ENCODE results near the gene SLCO1A2. TPM values are rescaled to one million over a fixed set of nuclear protein-coding genes. Genes with fewer than 3 reads are reported as not detected.

SLCO1A2 gene
- polyA plus RNA-seq, 3 donors: not detected

DNA sequence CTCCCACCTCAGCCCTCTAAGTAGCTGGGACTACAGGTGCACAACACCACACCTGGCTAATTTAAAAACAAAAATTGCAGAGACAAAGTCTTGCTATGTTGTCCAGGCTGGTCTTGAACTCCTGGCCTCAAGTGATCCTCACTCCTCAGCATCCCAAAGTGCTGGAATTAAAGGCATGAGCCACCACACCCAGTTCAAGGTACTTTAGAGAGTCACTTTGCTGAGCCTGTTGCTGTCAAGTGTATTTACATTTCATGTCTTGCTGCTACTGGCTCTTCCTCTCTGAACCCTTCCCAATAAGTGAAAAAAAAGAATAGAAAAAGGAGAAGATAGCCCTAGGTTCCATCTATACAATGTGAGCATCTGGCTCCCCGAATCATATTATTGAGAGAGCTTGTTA is 38.4 kb downstream of the SLCO1A2 start:
- Histone ChIP-seq H3K9me3 (replicated peaks in 1 of 2; ENCODE audit: control insufficient read depth in 1 of 2, insufficient read depth in 1 of 2, low read length in 2 of 2) (no peaks in the 10 kb centered on the region), H3K27me3 (ENCODE audit: control insufficient read depth in 2 of 2, insufficient read depth in 2 of 2, low read length in 2 of 2) (no peaks in the 10 kb centered on the region), H3K4me3 (replicated peaks in 1 of 3; ENCODE audit: low read depth in 2 of 3, low read length in 3 of 3) (no peak overlapping the region), H4K20me1 (ENCODE audit: insufficient read depth, low read length) (no peaks in the 10 kb centered on the region), H3K79me2 (ENCODE audit: insufficient read depth, low read length) (no peaks in the 10 kb centered on the region), H3K36me3 (replicated peaks in 1 of 2; ENCODE audit: control insufficient read depth in 1 of 2, insufficient read depth in 2 of 2, low read length in 2 of 2) (no peaks in the 10 kb centered on the region), H3K27ac (ENCODE audit: low read depth in 1 of 2, low read length in 2 of 2) (no peak overlapping the region), H3K4me2 (replicated peaks; ENCODE audit: extremely low read depth, low read length, poor library complexity, severe bottlenecking) (no peak overlapping the region), H2AFZ (ENCODE audit: insufficient read depth, low read depth, low read length, poor library complexity, severe bottlenecking) (no peak overlapping the region), H3K9ac (ENCODE audit: insufficient read depth, low read length, poor library complexity, severe bottlenecking) (no peak overlapping the region), H3K4me1 (ENCODE audit: control insufficient read depth in 1 of 2, insufficient read depth in 2 of 2, low read length in 2 of 2) (peaks cover 3 to 8% of the 10 kb centered on the region in 2 donors)
- H3K36me3 Mint-ChIP-seq: no peaks in the 10 kb centered on the region
- no peak overlapping the region for H3K4me3 Mint-ChIP-seq
- intact Hi-C loops (cut with micrococcal nuclease): no loop called here
- H3K27ac Mint-ChIP-seq: peak overlapping the region in 1 of 7 donors; percentile 7
- peaks cover 12% of the 10 kb centered on the region for H3K4me1 Mint-ChIP-seq
- no peak for TF ChIP-seq CTCF (IDR thresholded peaks at IDR 0.05)
- H3K9me3 Mint-ChIP-seq: peaks cover 0 to 3% (median 0%) of the 10 kb centered on the region in 7 donors
- DNase-seq: no peak
- H3K27me3 Mint-ChIP-seq (ENCODE audit: low read depth in 3 of 3): peaks cover 0 to 4% (median 0%) of the 10 kb centered on the region in 3 donors
- WGBS (ENCODE audit: insufficient coverage): no CpG with 5 or more reads among the region's 1 CpG

DNA sequence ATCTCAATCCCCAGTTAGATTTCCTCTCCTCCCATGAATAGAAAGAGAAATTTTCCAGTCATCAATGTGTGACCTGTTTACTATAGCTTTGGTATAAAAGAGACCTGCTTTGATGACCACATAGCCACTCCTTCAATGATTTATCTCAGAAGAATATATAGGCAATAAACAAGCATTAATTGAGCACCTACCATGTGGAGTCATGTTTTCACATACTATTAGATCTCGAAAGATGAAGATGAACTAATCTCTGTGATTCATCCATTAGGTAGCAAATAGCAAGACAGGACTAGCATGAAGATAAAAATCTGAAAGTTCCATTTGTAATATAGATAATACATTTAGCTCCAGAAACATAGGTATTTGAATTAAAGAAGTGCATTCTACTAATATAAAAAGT is 40.5 kb downstream of the SLCO1A2 start:
- DNase-seq: no peak
- Histone ChIP-seq H3K27me3 (ENCODE audit: control insufficient read depth in 2 of 2, insufficient read depth in 2 of 2, low read length in 2 of 2) (no peaks in the 10 kb centered on the region), H3K4me1 (ENCODE audit: control insufficient read depth in 1 of 2, insufficient read depth in 2 of 2, low read length in 2 of 2) (no peaks in the 10 kb centered on the region), H3K4me2 (replicated peaks; ENCODE audit: extremely low read depth, low read length, poor library complexity, severe bottlenecking) (no peak overlapping the region), H3K79me2 (ENCODE audit: insufficient read depth, low read length) (no peaks in the 10 kb centered on the region), H4K20me1 (ENCODE audit: insufficient read depth, low read length) (no peaks in the 10 kb centered on the region), H2AFZ (ENCODE audit: insufficient read depth, low read depth, low read length, poor library complexity, severe bottlenecking) (no peak overlapping the region), H3K9ac (ENCODE audit: insufficient read depth, low read length, poor library complexity, severe bottlenecking) (no peak overlapping the region), H3K27ac (ENCODE audit: low read depth in 1 of 2, low read length in 2 of 2) (no peak overlapping the region), H3K4me3 (replicated peaks in 1 of 3; ENCODE audit: low read depth in 2 of 3, low read length in 3 of 3) (no peak overlapping the region), H3K9me3 (replicated peaks in 1 of 2; ENCODE audit: control insufficient read depth in 1 of 2, insufficient read depth in 1 of 2, low read length in 2 of 2) (no peaks in the 10 kb centered on the region), H3K36me3 (replicated peaks in 1 of 2; ENCODE audit: control insufficient read depth in 1 of 2, insufficient read depth in 2 of 2, low read length in 2 of 2) (no peaks in the 10 kb centered on the region)
- no CpG with 5 or more reads among the region's 1 CpG for WGBS (ENCODE audit: insufficient coverage)
- H3K36me3 Mint-ChIP-seq: no peaks in the 10 kb centered on the region
- no peak overlapping the region for H3K27ac Mint-ChIP-seq
- intact Hi-C loops (cut with micrococcal nuclease): no loop called here
- H3K27me3 Mint-ChIP-seq (ENCODE audit: low read depth in 3 of 3): peaks cover 0 to 4% (median 0%) of the 10 kb centered on the region in 3 donors
- peaks cover 2% of the 10 kb centered on the region for H3K4me1 Mint-ChIP-seq
- H3K4me3 Mint-ChIP-seq: no peak overlapping the region
- no peak for TF ChIP-seq CTCF (IDR thresholded peaks at IDR 0.05)
- peaks cover 0 to 3% (median 0%) of the 10 kb centered on the region in 7 donors for H3K9me3 Mint-ChIP-seq
